CD8-positive, alpha-beta memory T cell (primary cell): ENCODE data around the gene MCM3AP. TPM values are rescaled to one million over a fixed set of nuclear protein-coding genes. Genes with fewer than 3 reads are reported as not detected.

ENCODE experiments used
- CTCF ChIA-PET: fragments of 350-600 bp; sonication (Branson Sonifier 250); formaldehyde crosslinking; loops from one replicate; lab custom pipeline; 2021; ENCODE audit warnings: antibody characterized with exemption; lab: Charles Lee
- POLR2A ChIA-PET: fragments of 350-600 bp; sonication (Branson Sonifier 250); formaldehyde crosslinking; loops from one replicate; lab custom pipeline; 2021; ENCODE audit warnings: antibody characterized with exemption; lab: Charles Lee
- DNase-seq, 5 donors: peaks; one replicate each; pipeline versions ENCODE4 v3.0.0 to v3.0.0-alpha.2; 2020 to 2022; ENCODE audit warnings: mixed read lengths in 1 of 5
- H3K27ac ChIP-seq: one replicate; pipeline ENCODE4 v1.7.0; 2013; ENCODE audit warnings: low read depth, mild to moderate bottlenecking, low read length, moderate library complexity
- H3K27me3 ChIP-seq: 2 replicates; pipeline ENCODE4 v1.7.0; 2013; ENCODE audit warnings: low read length, mild to moderate bottlenecking; ENCODE audit not compliant: insufficient read depth, poor library complexity, severe bottlenecking
- H3K36me3 ChIP-seq: 2 replicates; pipeline ENCODE4 v1.7.0; 2013; ENCODE audit warnings: mild to moderate bottlenecking, low read length, moderate library complexity; ENCODE audit not compliant: insufficient read depth
- H3K4me1 ChIP-seq: 2 replicates; pipeline ENCODE4 v1.7.0; 2013; ENCODE audit warnings: mild to moderate bottlenecking, low read length, moderate library complexity; ENCODE audit not compliant: insufficient read depth
- H3K4me3 ChIP-seq: 2 replicates; pipeline ENCODE4 v1.7.0; 2013; ENCODE audit warnings: mild to moderate bottlenecking, low read length
- H3K9me3 ChIP-seq: 2 replicates; pipeline ENCODE4 v1.7.0; 2013; ENCODE audit warnings: mild to moderate bottlenecking, low read length
- H3K27ac Mint-ChIP-seq, 8 donors: one replicate each; pipeline ENCODE4 v1.8.0; 2020 to 2021; ENCODE audit warnings: mixed read lengths in 8 of 8, mild to moderate bottlenecking in 6 of 8, inconsistent platforms in 3 of 8, moderate library complexity in 3 of 8
- H3K27me3 Mint-ChIP-seq, 2 donors: one replicate each; pipeline ENCODE4 v1.8.0; 2020 to 2021; ENCODE audit warnings: mixed read lengths in 2 of 2, mild to moderate bottlenecking in 1 of 2, moderate library complexity in 1 of 2
- H3K36me3 Mint-ChIP-seq, 3 donors: one replicate each; pipeline ENCODE4 v1.8.0; 2020 to 2021; ENCODE audit warnings: mixed read lengths in 3 of 3, inconsistent platforms in 1 of 3, mild to moderate bottlenecking in 1 of 3
- H3K4me1 Mint-ChIP-seq, 3 donors: one replicate each; pipeline ENCODE4 v1.8.0; 2020 to 2021; ENCODE audit warnings: mixed read lengths in 3 of 3, inconsistent platforms in 1 of 3, mild to moderate bottlenecking in 1 of 3
- H3K4me3 Mint-ChIP-seq, 7 donors: one replicate each; pipeline ENCODE4 v1.8.0; 2020 to 2021; ENCODE audit warnings: mixed read lengths in 7 of 7, mild to moderate bottlenecking in 6 of 7, moderate library complexity in 4 of 7, inconsistent platforms in 2 of 7
- H3K9me3 Mint-ChIP-seq, 5 donors: one replicate each; pipeline ENCODE4 v1.8.0; 2020 to 2022; ENCODE audit warnings: mixed read lengths in 5 of 5, mild to moderate bottlenecking in 3 of 5, moderate library complexity in 2 of 5, inconsistent platforms in 1 of 5
- polyA plus RNA-seq: library from polyadenylated mRNA; unstranded; fragments of 300-500 nt; fragmentation: Illumina TruSeq; gene quantifications from one replicate; pipeline ENCODE4 v1.2.3, GENCODE V29; 2021
- total RNA-seq, 2 experiments: library from RNA; stranded (reverse); gene quantifications; one replicate each; pipeline ENCODE4 v1.2.3, GENCODE V29; 2021

MCM3AP gene
- total and polyA plus RNA-seq, 3 experiments from 2014 or later: 56.7 to 133 (median 131) TPM

GRCh38 chr21:46304955-46305354, 19.5 kb upstream of the MCM3AP start:
- POLR2A ChIA-PET: no interaction called here
- CTCF ChIA-PET: no interaction called here
- Mint-ChIP-seq H3K36me3 (peaks cover 6 to 10% (median 7%) of the 10 kb centered on the region in 3 donors), H3K4me3 (no peak overlapping the region), H3K4me1 (no peaks in the 10 kb centered on the region), H3K9me3 (no peaks in the 10 kb centered on the region), H3K27me3 (no peaks in the 10 kb centered on the region), H3K27ac (peak overlapping the region in 2 of 8 donors; percentile 22 to 74)
- Histone ChIP-seq H3K9me3 (no peaks in the 10 kb centered on the region), H3K27me3 (no peaks in the 10 kb centered on the region), H3K4me1 (no peaks in the 10 kb centered on the region), H3K36me3 (no peaks in the 10 kb centered on the region), H3K4me3 (no peak overlapping the region), H3K27ac (no peak overlapping the region)
- no peak for DNase-seq

GRCh38 chr21:46304437-46304836, 19.0 kb upstream of the MCM3AP start:
- H3K27me3 ChIP-seq: no peaks in the 10 kb centered on the region
- peaks cover 6 to 10% (median 7%) of the 10 kb centered on the region in 3 donors for H3K36me3 Mint-ChIP-seq
- no peak overlapping the region for H3K4me3 ChIP-seq
- ChIA-PET CTCF (no interaction called here), POLR2A (no interaction called here)
- DNase-seq: no peak
- H3K36me3 ChIP-seq: no peaks in the 10 kb centered on the region
- no peaks in the 10 kb centered on the region for H3K9me3 ChIP-seq
- no peaks in the 10 kb centered on the region for H3K9me3 Mint-ChIP-seq
- no peaks in the 10 kb centered on the region for H3K4me1 ChIP-seq
- H3K27me3 Mint-ChIP-seq: no peaks in the 10 kb centered on the region
- H3K27ac Mint-ChIP-seq: peak overlapping the region in 1 of 8 donors; percentile 74
- no peak overlapping the region for H3K4me3 Mint-ChIP-seq
- no peaks in the 10 kb centered on the region for H3K4me1 Mint-ChIP-seq
- no peak overlapping the region for H3K27ac ChIP-seq

- no peaks in the 10 kb centered on the region for H3K27me3 ChIP-seq
- H3K4me3 ChIP-seq: no peak overlapping the region
- H3K36me3 ChIP-seq: no peaks in the 10 kb centered on the region
- H3K27ac ChIP-seq: no peak overlapping the region
- H3K4me1 ChIP-seq: no peaks in the 10 kb centered on the region
- peaks cover 5 to 10% (median 7%) of the 10 kb centered on the region in 3 donors for H3K36me3 Mint-ChIP-seq
- CTCF ChIA-PET: no interaction called here
- POLR2A ChIA-PET: no interaction called here
- H3K27ac Mint-ChIP-seq: no peak overlapping the region
- no peak for DNase-seq
- H3K4me1 Mint-ChIP-seq: peaks cover 0 to 8% (median 0%) of the 10 kb centered on the region in 3 donors
- no peaks in the 10 kb centered on the region for H3K9me3 ChIP-seq
- no peaks in the 10 kb centered on the region for H3K9me3 Mint-ChIP-seq
- no peak overlapping the region for H3K4me3 Mint-ChIP-seq
- H3K27me3 Mint-ChIP-seq: peaks cover 0 to 3% of the 10 kb centered on the region in 2 donors
These were observed 16.3 kb upstream of the MCM3AP start for GRCh38 chr21:46301759-46302158.

GRCh38 chr21:46299167-46299566, 13.8 kb upstream of the MCM3AP start:
- peaks cover 0 to 3% (median 0%) of the 10 kb centered on the region in 3 donors for H3K36me3 Mint-ChIP-seq
- POLR2A ChIA-PET: no interaction called here
- peaks cover 0 to 26% (median 3%) of the 10 kb centered on the region in 3 donors for H3K4me1 Mint-ChIP-seq
- Histone ChIP-seq H3K27me3 (no peaks in the 10 kb centered on the region), H3K27ac (no peak overlapping the region), H3K4me1 (no peaks in the 10 kb centered on the region), H3K36me3 (no peaks in the 10 kb centered on the region), H3K4me3 (no peak overlapping the region), H3K9me3 (no peaks in the 10 kb centered on the region)
- CTCF ChIA-PET: no interaction called here
- no peak overlapping the region for H3K27ac Mint-ChIP-seq
- H3K4me3 Mint-ChIP-seq: peak overlapping the region in 2 of 7 donors; percentile 28 to 64
- peaks cover 0 to 2% (median 0%) of the 10 kb centered on the region in 5 donors for H3K9me3 Mint-ChIP-seq
- DNase-seq: no peak
- H3K27me3 Mint-ChIP-seq: peaks cover 3 to 5% of the 10 kb centered on the region in 2 donors

GRCh38 chr21:46297338-46298271, 12.2 kb upstream of the MCM3AP start:
- H3K9me3 Mint-ChIP-seq: peaks cover 0 to 2% (median 0%) of the 10 kb centered on the region in 5 donors
- ChIA-PET CTCF (interaction anchor here (1.1 kb wide), 1 partner anchor 145 kb away, joined by 3 read pairs; no protein-coding TSS in a partner anchor), POLR2A (no interaction called here)
- H3K4me3 Mint-ChIP-seq: peak overlapping the region; percentile 65 to 83 (median 73)
- peaks cover 0 to 26% (median 3%) of the 10 kb centered on the region in 3 donors for H3K4me1 Mint-ChIP-seq
- Histone ChIP-seq H3K4me1 (no peaks in the 10 kb centered on the region), H3K9me3 (no peaks in the 10 kb centered on the region), H3K36me3 (no peaks in the 10 kb centered on the region), H3K27ac (no peak overlapping the region), H3K4me3 (no peak overlapping the region), H3K27me3 (no peaks in the 10 kb centered on the region)
- DNase-seq: no peak
- peak overlapping the region in 3 of 8 donors; percentile 50 to 70 (median 66) for H3K27ac Mint-ChIP-seq
- peaks cover 3 to 5% of the 10 kb centered on the region in 2 donors for H3K27me3 Mint-ChIP-seq
- no peaks in the 10 kb centered on the region for H3K36me3 Mint-ChIP-seq

GRCh38 chr21:46295996-46296752, 10.8 kb upstream of the MCM3AP start:
- H3K27me3 ChIP-seq: no peaks in the 10 kb centered on the region
- no peak overlapping the region for H3K4me3 ChIP-seq
- H3K36me3 Mint-ChIP-seq: peaks cover 0 to 10% (median 3%) of the 10 kb centered on the region in 3 donors
- H3K27me3 Mint-ChIP-seq: peaks cover 3 to 5% of the 10 kb centered on the region in 2 donors
- peaks cover 0 to 2% (median 0%) of the 10 kb centered on the region in 5 donors for H3K9me3 Mint-ChIP-seq
- peaks cover 6% of the 10 kb centered on the region for H3K36me3 ChIP-seq
- H3K9me3 ChIP-seq: no peaks in the 10 kb centered on the region
- peak overlapping the region in 7 of 8 donors; percentile 30 to 82 (median 72) for H3K27ac Mint-ChIP-seq
- DNase-seq: peak in 3 of 5 donors; percentile 11 to 69 (median 44)
- CTCF ChIA-PET: no interaction called here
- peaks cover 0 to 26% (median 5%) of the 10 kb centered on the region in 3 donors for H3K4me1 Mint-ChIP-seq
- no peak overlapping the region for H3K27ac ChIP-seq
- no peaks in the 10 kb centered on the region for H3K4me1 ChIP-seq
- peak overlapping the region in 6 of 7 donors; percentile 63 to 89 (median 74) for H3K4me3 Mint-ChIP-seq
- POLR2A ChIA-PET: no interaction called here

- Histone ChIP-seq H3K9me3 (no peaks in the 10 kb centered on the region), H3K27ac (no peak overlapping the region), H3K4me1 (no peaks in the 10 kb centered on the region), H3K4me3 (no peak overlapping the region), H3K36me3 (peaks cover 6% of the 10 kb centered on the region), H3K27me3 (no peaks in the 10 kb centered on the region)
- ChIA-PET CTCF (no interaction called here), POLR2A (no interaction called here)
- DNase-seq: no peak
- Mint-ChIP-seq H3K4me1 (peaks cover 0 to 26% (median 5%) of the 10 kb centered on the region in 3 donors), H3K36me3 (peaks cover 0 to 12% (median 3%) of the 10 kb centered on the region in 3 donors), H3K9me3 (peaks cover 0 to 2% (median 0%) of the 10 kb centered on the region in 5 donors), H3K4me3 (no peak overlapping the region), H3K27me3 (peaks cover 3 to 5% of the 10 kb centered on the region in 2 donors), H3K27ac (peak overlapping the region in 3 of 8 donors; percentile 12 to 78 (median 24))
These were observed 9.9 kb upstream of the MCM3AP start for GRCh38 chr21:46295177-46295770.
